HepG2 (cell line): ENCODE data around the gene PIANP. TPM values are rescaled to one million over a fixed set of nuclear protein-coding genes. Genes with fewer than 3 reads are reported as not detected.

ENCODE experiments used
- AGO2 ChIP-seq: fragments of 200-400 bp; formaldehyde crosslinking; optimal IDR thresholded peaks from 2 replicates; pipeline ENCODE3; 2017; ENCODE audit warnings: mild to moderate bottlenecking, low read depth, low read length, moderate library complexity
- AHR ChIP-seq: IDR thresholded peaks from 2 replicates; pipeline ENCODE4 v1.6.1; 2018; ENCODE audit warnings: missing genetic modification reagents, missing compliant biosample characterization
- EZH2 ChIP-seq: conservative IDR thresholded peaks from 2 replicates; pipeline ENCODE4 v1.6.1; 2012; ENCODE audit warnings: mild to moderate bottlenecking, low read depth, low read length, moderate library complexity
- FOSL1 ChIP-seq: sonication (generic); formaldehyde crosslinking; IDR thresholded peaks from 2 replicates; pipeline ENCODE4 v1.9.0; 2021; ENCODE audit warnings: missing genetic modification reagents, borderline replicate concordance
- HNF4A ChIP-seq: sonication (generic); formaldehyde crosslinking; IDR thresholded peaks from 2 replicates; pipeline ENCODE4 v1.4.0; 2020; ENCODE audit warnings: missing genetic modification reagents
- KLF15 ChIP-seq: sonication (generic); formaldehyde crosslinking; IDR thresholded peaks from 2 replicates; pipeline ENCODE4 v1.8.1; 2023; ENCODE audit warnings: borderline replicate concordance, mild to moderate bottlenecking, inconsistent platforms, missing genetic modification reagents, mixed read lengths
- MLLT10 ChIP-seq: sonication (generic); formaldehyde crosslinking; IDR thresholded peaks from 2 replicates; pipeline ENCODE4 v1.4.0; 2020; ENCODE audit warnings: missing genetic modification reagents
- PHF20 ChIP-seq: sonication (generic); formaldehyde crosslinking; IDR thresholded peaks from 2 replicates; pipeline ENCODE4 v1.5.0; 2020; ENCODE audit warnings: mild to moderate bottlenecking, missing genetic modification reagents
- RNF2 ChIP-seq: fragments of 450-650 bp; conservative IDR thresholded peaks from 2 replicates; pipeline ENCODE4 v1.6.1; 2016; ENCODE audit warnings: low read depth
- SALL1 ChIP-seq: sonication (generic); formaldehyde crosslinking; IDR thresholded peaks from 2 replicates; pipeline ENCODE4 v1.8.0; 2022; ENCODE audit warnings: mild to moderate bottlenecking, missing genetic modification reagents
- SAP130 ChIP-seq: IDR thresholded peaks from 2 replicates; pipeline ENCODE4 v1.6.1; 2016; ENCODE audit warnings: low read depth
- SIX4 ChIP-seq: sonication (generic); formaldehyde crosslinking; IDR thresholded peaks from 2 replicates; pipeline ENCODE4 v1.4.0; 2020; ENCODE audit warnings: missing genetic modification reagents
- SP140L ChIP-seq: sonication (generic); formaldehyde crosslinking; IDR thresholded peaks from 2 replicates; pipeline ENCODE4 v1.4.0; 2020; ENCODE audit warnings: missing genetic modification reagents, borderline replicate concordance
- TOPORS ChIP-seq: sonication (generic); formaldehyde crosslinking; IDR thresholded peaks from 2 replicates; pipeline ENCODE4 v1.8.0; 2023; ENCODE audit warnings: mild to moderate bottlenecking, missing genetic modification reagents
- ZFP82 ChIP-seq: sonication (generic); formaldehyde crosslinking; IDR thresholded peaks from 2 replicates; pipeline ENCODE4 v1.5.1; 2020; ENCODE audit warnings: mild to moderate bottlenecking, missing genetic modification reagents, borderline replicate concordance
- ZNF207 ChIP-seq: fragments of 450-650 bp; IDR thresholded peaks from 2 replicates; pipeline ENCODE4 v1.6.1; 2016; ENCODE audit warnings: antibody characterized with exemption, borderline replicate concordance
- ZNF230 ChIP-seq: sonication (generic); formaldehyde crosslinking; IDR thresholded peaks from 2 replicates; pipeline ENCODE4 v1.4.0; 2020; ENCODE audit warnings: mild to moderate bottlenecking, missing genetic modification reagents
- ZNF350 ChIP-seq: sonication (generic); formaldehyde crosslinking; IDR thresholded peaks from 2 replicates; pipeline ENCODE4 v1.4.0; 2020; ENCODE audit warnings: mild to moderate bottlenecking, low read depth, missing genetic modification reagents, borderline replicate concordance
- ZNF441 ChIP-seq: sonication (generic); formaldehyde crosslinking; IDR thresholded peaks from 2 replicates; pipeline ENCODE4 v1.7.0; 2021; ENCODE audit warnings: missing genetic modification reagents, borderline replicate concordance
- ZNF572 ChIP-seq: sonication (generic); formaldehyde crosslinking; IDR thresholded peaks from 2 replicates; pipeline ENCODE4 v1.5.1; 2020; ENCODE audit warnings: mild to moderate bottlenecking, missing genetic modification reagents
- ZSCAN30 ChIP-seq: sonication (generic); formaldehyde crosslinking; IDR thresholded peaks from 2 replicates; pipeline ENCODE4 v1.5.0; 2020; ENCODE audit warnings: mild to moderate bottlenecking, missing genetic modification reagents
- polyA plus RNA-seq, 8 experiments: library from polyadenylated mRNA; depleted of rRNA in 3 of 8; stranded (reverse) in 7 of 8; unstranded in 1 of 8; fragments of >200 nt; fragmentation: Illumina TruSeq in 4 of 8; extraction: Trizol in 4 of 8; gene quantifications; 2 replicates each; pipeline versions ENCODE4 v1.2.1 to v1.2.3, GENCODE V29; 2011 to 2016; ENCODE audit warnings: low read depth in 4 of 8, missing spikeins in 1 of 8, mixed read lengths in 1 of 8; ENCODE audit not compliant: insufficient read depth in 1 of 8
- total RNA-seq, 5 experiments: library from RNA; depleted of rRNA; stranded (reverse); fragments of >200 nt; fragmentation: Illumina TruSeq; extraction: Trizol; gene quantifications; 2 replicates each; pipeline ENCODE4 v1.2.3, GENCODE V29; 2016; ENCODE audit warnings: low read depth in 1 of 5
- TF ChIP-seq, protein P1 (sequence below): sonication (generic); formaldehyde crosslinking; IDR thresholded peaks from 2 replicates; pipeline ENCODE4 v1.5.0; 2020; ENCODE audit warnings: mild to moderate bottlenecking, missing genetic modification reagents, borderline replicate concordance
- TF ChIP-seq, protein P2 (sequence below): sonication (generic); formaldehyde crosslinking; IDR thresholded peaks from 2 replicates; pipeline ENCODE4 v1.4.0; 2020; ENCODE audit warnings: missing genetic modification reagents

Gene PIANP
- total and polyA plus RNA-seq, 2 of the 13 experiments (the other 11 are each of a cell fraction or from before 2014, with no cell fraction given): not detected

DNA sequence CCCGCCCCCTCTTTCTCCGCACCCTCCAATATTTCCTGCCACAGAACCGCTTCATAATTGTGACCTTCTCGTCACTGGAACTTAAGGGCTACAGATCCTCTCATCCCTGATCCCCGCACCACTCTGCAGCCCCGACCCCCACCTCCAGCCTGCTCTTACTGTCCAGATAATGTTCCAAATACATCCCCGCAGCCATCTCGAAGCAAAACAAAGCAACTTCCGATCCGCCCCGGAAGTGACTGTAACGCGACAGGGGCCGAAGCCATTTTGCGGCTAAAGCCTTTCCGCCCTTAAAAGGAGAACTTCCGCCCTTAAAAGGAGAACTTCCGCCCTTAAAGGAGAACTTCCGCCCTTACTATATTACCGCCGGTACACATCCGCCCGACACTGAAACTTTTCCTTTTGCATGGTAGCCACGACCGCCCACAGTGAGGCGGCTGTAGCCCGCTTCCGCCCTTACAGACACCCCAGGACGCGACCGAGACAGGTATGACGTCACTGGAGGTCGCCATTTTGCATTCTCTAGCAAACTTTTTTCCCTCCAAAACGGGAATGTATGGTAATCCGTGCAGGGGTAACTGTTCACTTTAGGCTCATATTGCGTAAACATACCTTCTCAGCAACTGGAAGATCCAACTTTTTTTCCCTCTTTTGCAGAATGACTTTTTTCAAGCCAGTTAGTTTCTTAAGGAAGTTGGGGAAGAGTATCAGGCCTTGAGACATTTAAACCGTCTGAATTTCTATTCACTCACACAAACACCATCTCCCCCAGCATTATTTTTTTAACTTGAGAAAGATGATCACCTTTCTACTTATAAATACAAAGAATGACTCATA lies 37.5 kb downstream of the PIANP start, which contains the start of gene ING4 (continued):
- TF ChIP-seq MLLT10 (CRISPR knock-in tag): no peak
- peak; percentile 38; the same call in 1 of the 2 replicates for TF ChIP-seq SIX4 (CRISPR knock-in tag)
- TF ChIP-seq ZNF230: no peak
- TF ChIP-seq ZFP82: no peak
- peak; percentile 25; the same call in 1 of the 2 replicates for TF ChIP-seq HNF4A (CRISPR knock-in tag)
- TF ChIP-seq RNF2: no peak
- TF ChIP-seq AGO2: no peak
- 0 out of 2 replicates have a peak, but pooled peaks have one; percentile 26 for TF ChIP-seq SP140L (CRISPR knock-in tag)
- peak; percentile 98 for TF ChIP-seq PHF20 (CRISPR knock-in tag)
- TF ChIP-seq, protein P1, sequence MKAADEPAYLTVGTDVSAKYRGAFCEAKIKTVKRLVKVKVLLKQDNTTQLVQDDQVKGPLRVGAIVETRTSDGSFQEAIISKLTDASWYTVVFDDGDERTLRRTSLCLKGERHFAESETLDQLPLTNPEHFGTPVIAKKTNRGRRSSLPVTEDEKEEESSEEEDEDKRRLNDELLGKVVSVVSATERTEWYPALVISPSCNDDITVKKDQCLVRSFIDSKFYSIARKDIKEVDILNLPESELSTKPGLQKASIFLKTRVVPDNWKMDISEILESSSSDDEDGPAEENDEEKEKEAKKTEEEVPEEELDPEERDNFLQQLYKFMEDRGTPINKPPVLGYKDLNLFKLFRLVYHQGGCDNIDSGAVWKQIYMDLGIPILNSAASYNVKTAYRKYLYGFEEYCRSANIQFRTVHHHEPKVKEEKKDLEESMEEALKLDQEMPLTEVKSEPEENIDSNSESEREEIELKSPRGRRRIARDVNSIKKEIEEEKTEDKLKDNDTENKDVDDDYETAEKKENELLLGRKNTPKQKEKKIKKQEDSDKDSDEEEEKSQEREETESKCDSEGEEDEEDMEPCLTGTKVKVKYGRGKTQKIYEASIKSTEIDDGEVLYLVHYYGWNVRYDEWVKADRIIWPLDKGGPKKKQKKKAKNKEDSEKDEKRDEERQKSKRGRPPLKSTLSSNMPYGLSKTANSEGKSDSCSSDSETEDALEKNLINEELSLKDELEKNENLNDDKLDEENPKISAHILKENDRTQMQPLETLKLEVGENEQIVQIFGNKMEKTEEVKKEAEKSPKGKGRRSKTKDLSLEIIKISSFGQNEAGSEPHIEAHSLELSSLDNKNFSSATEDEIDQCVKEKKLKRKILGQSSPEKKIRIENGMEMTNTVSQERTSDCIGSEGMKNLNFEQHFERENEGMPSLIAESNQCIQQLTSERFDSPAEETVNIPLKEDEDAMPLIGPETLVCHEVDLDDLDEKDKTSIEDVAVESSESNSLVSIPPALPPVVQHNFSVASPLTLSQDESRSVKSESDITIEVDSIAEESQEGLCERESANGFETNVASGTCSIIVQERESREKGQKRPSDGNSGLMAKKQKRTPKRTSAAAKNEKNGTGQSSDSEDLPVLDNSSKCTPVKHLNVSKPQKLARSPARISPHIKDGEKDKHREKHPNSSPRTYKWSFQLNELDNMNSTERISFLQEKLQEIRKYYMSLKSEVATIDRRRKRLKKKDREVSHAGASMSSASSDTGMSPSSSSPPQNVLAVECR: peak; percentile 96
- TF ChIP-seq, protein P2, sequence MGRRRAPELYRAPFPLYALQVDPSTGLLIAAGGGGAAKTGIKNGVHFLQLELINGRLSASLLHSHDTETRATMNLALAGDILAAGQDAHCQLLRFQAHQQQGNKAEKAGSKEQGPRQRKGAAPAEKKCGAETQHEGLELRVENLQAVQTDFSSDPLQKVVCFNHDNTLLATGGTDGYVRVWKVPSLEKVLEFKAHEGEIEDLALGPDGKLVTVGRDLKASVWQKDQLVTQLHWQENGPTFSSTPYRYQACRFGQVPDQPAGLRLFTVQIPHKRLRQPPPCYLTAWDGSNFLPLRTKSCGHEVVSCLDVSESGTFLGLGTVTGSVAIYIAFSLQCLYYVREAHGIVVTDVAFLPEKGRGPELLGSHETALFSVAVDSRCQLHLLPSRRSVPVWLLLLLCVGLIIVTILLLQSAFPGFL (CRISPR knock-in tag): no peak
- no peak; the same call in 1 of the 2 replicates for TF ChIP-seq AHR (CRISPR knock-in tag)
- TF ChIP-seq ZNF572 (CRISPR knock-in tag): no peak
- TF ChIP-seq TOPORS (CRISPR knock-in tag): no peak
- TF ChIP-seq ZSCAN30 (CRISPR knock-in tag): 0 out of 2 replicates have a peak, but pooled peaks have one; percentile 65
- TF ChIP-seq ZNF350: peak; percentile 94; the same call in 1 of the 2 replicates
- TF ChIP-seq ZNF207: no peak
- no peak for TF ChIP-seq FOSL1 (CRISPR knock-in tag)
- no peak for TF ChIP-seq KLF15 (CRISPR knock-in tag)
- peak; percentile 66; the same call in 1 of the 2 replicates for TF ChIP-seq SALL1 (CRISPR knock-in tag)
- no peak for TF ChIP-seq EZH2
- TF ChIP-seq ZNF441 (CRISPR knock-in tag): 0 out of 2 replicates have a peak, but pooled peaks have one; percentile 15
- peak; percentile 97 for TF ChIP-seq SAP130 (CRISPR knock-in tag)
